ENCODE data around the gene HPS1. TPM values are rescaled to one million over a fixed set of nuclear protein-coding genes. Genes with fewer than 3 reads are reported as not detected.
A peak's percentile ranks its signal among the peaks of the same experiment; 100 is the strongest.

HPS1 gene
- total and polyA plus RNA-seq, 8 donors = 24.6 to 38.7 (median 29.4) TPM

DNA sequence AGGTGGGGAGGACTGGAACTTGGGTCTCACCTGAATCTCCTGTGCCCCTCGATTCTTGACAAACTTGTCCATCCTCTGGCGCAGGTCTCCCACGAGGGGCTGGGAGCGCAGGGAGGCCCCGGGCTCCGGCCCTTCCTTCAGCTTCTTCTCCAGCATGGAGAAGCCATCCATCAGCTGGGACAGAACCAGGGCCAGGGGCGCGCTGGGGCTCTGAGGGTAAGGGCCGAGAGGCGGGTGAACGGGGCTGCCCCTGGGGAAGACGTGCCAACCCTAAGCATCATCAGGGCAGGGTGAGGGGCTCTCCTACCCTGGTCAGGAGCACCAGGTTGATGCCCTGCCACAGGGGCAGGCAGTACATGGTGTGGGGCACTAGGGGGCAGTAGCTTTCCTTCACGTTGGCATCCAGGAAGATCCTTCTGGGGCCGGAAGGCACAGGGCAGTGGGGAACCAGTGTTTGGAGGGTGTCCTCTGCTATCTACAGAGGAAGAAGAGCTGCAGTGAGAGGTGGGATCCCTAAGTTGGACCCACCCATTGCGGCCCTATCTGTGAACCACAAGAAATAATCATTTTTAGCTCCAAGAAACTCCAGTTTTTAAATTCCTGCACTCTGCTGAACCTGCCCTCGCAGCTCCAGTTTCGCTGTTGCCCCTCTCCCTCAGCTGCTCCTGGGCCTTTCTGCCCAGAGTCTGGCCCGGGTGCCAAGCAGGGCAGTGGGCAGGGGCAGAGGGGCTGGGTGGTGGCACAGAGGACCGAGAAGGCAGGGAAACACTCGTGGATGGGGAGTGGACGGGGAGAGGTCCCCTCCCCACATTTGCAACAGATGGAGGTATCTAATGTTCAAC is 21.0 kb downstream of the HPS1 start:
- WGBS, 2 donors = 80 to 87% methylated on average over 21 of the region's 21 CpGs
- Histone ChIP-seq H3K4me1 (no peaks in the 10 kb centered on the region), H3K4me3 (no peak overlapping the region), H3K9me3 (no peaks in the 10 kb centered on the region), H3K27ac (no peak overlapping the region), H3K27me3 (no peaks in the 10 kb centered on the region), H3K36me3 (peaks cover 0 to 26% (median 7%) of the 10 kb centered on the region in 3 donors)
- FAIRE-seq (no peak), ATAC-seq (peak; percentile 69 to 91 (median 79)), DNase-seq (peak in 5 of 6 donors; percentile 25 to 73 (median 61))
- TF ChIP-seq CTCF (IDR thresholded peaks at IDR 0.05) = peak; percentile 63 to 68 (median 67)
- intact Hi-C loops (cut with DNase I) = no loop called here

GRCh38 chr10:98424295-98425254 is 22.2 kb downstream of the HPS1 start:
- no peak for FAIRE-seq
- no peak for ATAC-seq
- H3K4me1 ChIP-seq = no peaks in the 10 kb centered on the region
- H3K27me3 ChIP-seq = no peaks in the 10 kb centered on the region
- peaks cover 0 to 17% (median 2%) of the 10 kb centered on the region in 3 donors for H3K36me3 ChIP-seq
- H3K27ac ChIP-seq = no peak overlapping the region
- peak in 2 of 6 donors; percentile 39 to 48 for DNase-seq
- intact Hi-C loops (cut with DNase I) = no loop called here
- no peaks in the 10 kb centered on the region for H3K9me3 ChIP-seq
- 91 to 94% methylated on average over 23 of the region's 23 CpGs for WGBS, 2 donors
- TF ChIP-seq CTCF (IDR thresholded peaks at IDR 0.05) = no peak
- no peak overlapping the region for H3K4me3 ChIP-seq

GRCh38 chr10:98423691-98424120 is 23.0 kb downstream of the HPS1 start:
- Histone ChIP-seq H3K36me3 (peaks cover 0 to 19% (median 0%) of the 10 kb centered on the region in 3 donors), H3K4me3 (no peak overlapping the region), H3K4me1 (no peaks in the 10 kb centered on the region), H3K27ac (no peak overlapping the region), H3K27me3 (no peaks in the 10 kb centered on the region), H3K9me3 (no peaks in the 10 kb centered on the region)
- ATAC-seq (no peak), DNase-seq (peak in 2 of 6 donors; percentile 49 to 60), FAIRE-seq (no peak)
- intact Hi-C loops (cut with DNase I) = no loop called here
- 89% methylated on average over 9 of the region's 9 CpGs for WGBS, 2 donors
- TF ChIP-seq CTCF (IDR thresholded peaks at IDR 0.05) = no peak

DNA sequence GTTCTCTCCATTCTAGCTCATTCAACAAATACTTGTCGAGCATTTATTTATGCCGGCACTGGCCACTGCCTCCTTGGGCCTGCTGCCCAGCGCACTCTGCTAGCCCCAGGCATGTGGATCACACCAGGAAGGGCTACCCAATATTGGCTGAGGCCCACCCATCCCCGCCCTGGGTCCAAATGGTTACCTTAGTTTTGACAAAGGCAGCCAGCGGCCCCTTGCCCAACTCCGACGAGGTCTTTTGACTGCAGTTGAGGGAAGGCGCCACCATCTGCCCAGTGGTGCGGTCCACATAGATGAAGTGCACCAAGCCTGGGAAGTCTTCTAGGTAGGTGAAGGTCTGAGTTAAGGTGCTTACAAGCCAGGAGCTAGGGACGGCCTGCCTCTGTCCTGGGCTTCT is 24.6 kb downstream of the HPS1 start:
- ATAC-seq (no peak), FAIRE-seq (no peak), DNase-seq (peak in 1 of 6 donors; percentile 30)
- WGBS, 2 donors = 92 to 97% methylated on average over 10 of the region's 10 CpGs
- TF ChIP-seq CTCF (IDR thresholded peaks at IDR 0.05) = no peak
- Histone ChIP-seq H3K36me3 (peaks cover 0 to 25% (median 0%) of the 10 kb centered on the region in 3 donors), H3K27ac (no peak overlapping the region), H3K4me3 (no peak overlapping the region), H3K27me3 (no peaks in the 10 kb centered on the region), H3K4me1 (no peaks in the 10 kb centered on the region), H3K9me3 (no peaks in the 10 kb centered on the region)
- intact Hi-C loops (cut with DNase I) = no loop called here

Measured in pancreas (tissue), 10 donors.